HL-60 (cell line): ENCODE results near the gene TANC1.

Experiments used
- CTCF ChIP-seq: IDR thresholded peaks from one replicate; pipeline ENCODE4 v1.5.1; 2011; ENCODE audit warnings: low read length, control low read depth, inconsistent platforms; ENCODE audit not compliant: insufficient read depth
- POLR2AphosphoS5 ChIP-seq: IDR thresholded peaks from 2 replicates; pipeline ENCODE4 v1.6.1; 2012; ENCODE audit warnings: low read depth
- SPI1 ChIP-seq: IDR thresholded peaks from 2 replicates; pipeline ENCODE4 v1.6.1; 2012; ENCODE audit warnings: low read depth, mild to moderate bottlenecking, borderline replicate concordance
- TF ChIP-seq, protein P1 (sequence below): IDR thresholded peaks from 2 replicates; pipeline ENCODE4 v1.6.1; 2012; ENCODE audit warnings: low read depth; ENCODE audit not compliant: insufficient replicate concordance

DNA sequence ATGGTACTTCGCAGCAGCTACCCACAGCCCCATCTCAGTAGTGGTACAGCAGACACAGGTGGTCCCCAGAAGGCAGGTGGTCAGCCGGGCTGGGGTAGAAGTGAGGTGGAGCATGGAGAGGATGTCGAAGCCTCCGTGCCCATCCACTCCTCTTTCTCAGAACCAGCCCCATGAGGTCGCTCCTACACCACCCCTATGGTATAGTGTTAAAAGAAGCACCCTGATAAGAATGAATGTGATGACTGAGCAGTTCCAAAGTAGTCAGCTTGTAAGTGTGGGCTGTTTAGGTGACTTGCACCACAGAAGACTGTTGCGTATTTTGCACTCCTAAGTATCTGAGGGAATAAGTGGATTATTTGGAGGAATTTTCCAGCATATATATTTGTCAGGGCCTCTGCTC, 206.7 kb downstream of the TANC1 start:
- no peak for TF ChIP-seq CTCF
- TF ChIP-seq, protein P1, sequence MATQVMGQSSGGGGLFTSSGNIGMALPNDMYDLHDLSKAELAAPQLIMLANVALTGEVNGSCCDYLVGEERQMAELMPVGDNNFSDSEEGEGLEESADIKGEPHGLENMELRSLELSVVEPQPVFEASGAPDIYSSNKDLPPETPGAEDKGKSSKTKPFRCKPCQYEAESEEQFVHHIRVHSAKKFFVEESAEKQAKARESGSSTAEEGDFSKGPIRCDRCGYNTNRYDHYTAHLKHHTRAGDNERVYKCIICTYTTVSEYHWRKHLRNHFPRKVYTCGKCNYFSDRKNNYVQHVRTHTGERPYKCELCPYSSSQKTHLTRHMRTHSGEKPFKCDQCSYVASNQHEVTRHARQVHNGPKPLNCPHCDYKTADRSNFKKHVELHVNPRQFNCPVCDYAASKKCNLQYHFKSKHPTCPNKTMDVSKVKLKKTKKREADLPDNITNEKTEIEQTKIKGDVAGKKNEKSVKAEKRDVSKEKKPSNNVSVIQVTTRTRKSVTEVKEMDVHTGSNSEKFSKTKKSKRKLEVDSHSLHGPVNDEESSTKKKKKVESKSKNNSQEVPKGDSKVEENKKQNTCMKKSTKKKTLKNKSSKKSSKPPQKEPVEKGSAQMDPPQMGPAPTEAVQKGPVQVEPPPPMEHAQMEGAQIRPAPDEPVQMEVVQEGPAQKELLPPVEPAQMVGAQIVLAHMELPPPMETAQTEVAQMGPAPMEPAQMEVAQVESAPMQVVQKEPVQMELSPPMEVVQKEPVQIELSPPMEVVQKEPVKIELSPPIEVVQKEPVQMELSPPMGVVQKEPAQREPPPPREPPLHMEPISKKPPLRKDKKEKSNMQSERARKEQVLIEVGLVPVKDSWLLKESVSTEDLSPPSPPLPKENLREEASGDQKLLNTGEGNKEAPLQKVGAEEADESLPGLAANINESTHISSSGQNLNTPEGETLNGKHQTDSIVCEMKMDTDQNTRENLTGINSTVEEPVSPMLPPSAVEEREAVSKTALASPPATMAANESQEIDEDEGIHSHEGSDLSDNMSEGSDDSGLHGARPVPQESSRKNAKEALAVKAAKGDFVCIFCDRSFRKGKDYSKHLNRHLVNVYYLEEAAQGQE: no peak
- no peak for TF ChIP-seq SPI1
- no peak for TF ChIP-seq POLR2AphosphoS5
